GM12878 (cell line): ENCODE results near the gene ZNF25. TPM values are rescaled to one million over a fixed set of nuclear protein-coding genes. Genes with fewer than 3 reads are reported as not detected.

Source experiments
- ATAC-seq: fragments of 200-7000 bp; cut with Tn5 transposase; 3 replicates; pipeline ENCODE4 v1.9.1; 2020; ENCODE audit warnings: mild to moderate bottlenecking, moderate library complexity
- BruUV-seq: library from RNA; stranded (reverse); fragments of 400-500 nt; replicated peaks from 2 replicates; lab custom pipeline; 2021; lab: Mats Ljungman, UMichigan
- CTCF ChIA-PET: fragments of 300-600 bp; sonication (Branson Sonifier 250); formaldehyde crosslinking; extraction: SDS; loops from one replicate; lab custom pipeline; 2021; ENCODE audit warnings: inconsistent platforms; lab: Yijun Ruan, JAX
- POLR2A ChIA-PET: fragments of 350-600 bp; formaldehyde crosslinking; extraction: SDS; loops from one replicate; lab custom pipeline; 2021; ENCODE audit warnings: inconsistent platforms; lab: Charles Lee
- RAD21 ChIA-PET: fragments of 300-600 bp; sonication (Branson Sonifier 250); formaldehyde crosslinking; loops from one replicate; lab custom pipeline; 2023; ENCODE audit warnings: antibody characterized with exemption; ENCODE audit not compliant: unreplicated experiment; lab: Charles Lee
- SMC1A ChIA-PET: fragments of 300-600 bp; sonication (Branson Sonifier 250); formaldehyde crosslinking; loops from one replicate; lab custom pipeline; 2023; ENCODE audit not compliant: unreplicated experiment, uncharacterized antibody; lab: Charles Lee
- DNase-seq: peaks from one replicate; pipeline ENCODE4 v3.0.0-alpha.2; 2011; ENCODE audit warnings: low read depth, low spot score
- FAIRE-seq: peaks from 3 replicates; lab custom pipeline; 2011; peaks lifted over from hg19 to GRCh38; lab: Jason Lieb, UNC
- H2AFZ ChIP-seq: 2 replicates; pipeline ENCODE4 v1.6.0; 2011; ENCODE audit warnings: low read depth, low read length, control low read depth; ENCODE audit not compliant: control insufficient read depth
- H3K27ac ChIP-seq: 2 replicates; pipeline ENCODE4 v1.5.1; 2011; ENCODE audit warnings: control low read depth; ENCODE audit not compliant: control insufficient read depth, insufficient read depth
- H3K27me3 ChIP-seq, 2 experiments: replicated peaks in 1 of 2; 2 replicates each; pipeline versions ENCODE4 v1.6.0 to v1.6.1; 2011; ENCODE audit warnings: low read length in 1 of 2; ENCODE audit not compliant: control insufficient read depth in 2 of 2, insufficient read depth in 2 of 2
- H3K36me3 ChIP-seq, 2 experiments: 2 replicates each; pipeline ENCODE4 v1.5.1; 2011; ENCODE audit warnings: low read length in 1 of 2; ENCODE audit not compliant: control insufficient read depth in 2 of 2, insufficient read depth in 2 of 2
- H3K4me1 ChIP-seq: 2 replicates; pipeline ENCODE4 v1.6.1; 2011; ENCODE audit warnings: mild to moderate bottlenecking, low read length, moderate library complexity, mixed read lengths; ENCODE audit not compliant: control insufficient read depth, insufficient read depth
- H3K4me2 ChIP-seq: 2 replicates; pipeline ENCODE4 v1.6.0; 2011; ENCODE audit warnings: control low read depth; ENCODE audit not compliant: control insufficient read depth, insufficient read depth
- H3K4me3 ChIP-seq: fragments of 200-600 bp; sonication (generic); 2 replicates; pipeline ENCODE4 v1.5.1; 2016
- H3K79me2 ChIP-seq: 2 replicates; pipeline ENCODE4 v1.6.0; 2011; ENCODE audit warnings: low read length; ENCODE audit not compliant: control insufficient read depth, insufficient read depth
- H3K9ac ChIP-seq: 2 replicates; pipeline ENCODE4 v1.8.0; 2011; ENCODE audit warnings: low read length, control low read depth, mixed read lengths; ENCODE audit not compliant: control insufficient read depth, insufficient read depth
- H3K9me3 ChIP-seq: replicated peaks from 3 replicates; pipeline ENCODE4 v1.5.1; 2011; ENCODE audit warnings: mild to moderate bottlenecking, low read length; ENCODE audit not compliant: control insufficient read depth, insufficient read depth
- H4K20me1 ChIP-seq: 2 replicates; pipeline ENCODE4 v1.6.0; 2011; ENCODE audit not compliant: control insufficient read depth, insufficient read depth
- POLR2A ChIP-seq: IDR thresholded peaks from 2 replicates; pipeline ENCODE4 v1.6.1; 2011; ENCODE audit warnings: low read depth, mild to moderate bottlenecking, low read length
- POLR2AphosphoS2 ChIP-seq: IDR thresholded peaks from 2 replicates; pipeline ENCODE4 v1.6.1; 2011; ENCODE audit warnings: low read depth, mild to moderate bottlenecking, low read length, improper control_type of control experiment, moderate library complexity
- ZNF274 ChIP-seq: IDR thresholded peaks from one replicate; pipeline ENCODE4 v1.8.0; 2011; ENCODE audit not compliant: insufficient read length, insufficient read depth
- WGBS: methylation state at CpG from one replicate; pipeline ENCODE4 v1.1.6; 2016; ENCODE audit warnings: low lambda C conversion rate; ENCODE audit not compliant: insufficient replicate concordance, insufficient coverage; ENCODE audit errors: missing lambda C conversion rate; 5-methylcytosine and 5-hydroxymethylcytosine counted together
- in situ Hi-C: fragments of 300-500 bp; cut with MboI; formaldehyde crosslinking; loops from 9 replicates; pipeline ENCODE4 v1.14.3; 2018; ENCODE audit warnings: mixed read lengths
- intact Hi-C: fragments of 100-400 bp; cut with micrococcal nuclease; formaldehyde crosslinking; loops from one replicate; pipeline ENCODE4 v1.14.2; 2022; ENCODE audit not compliant: unreplicated experiment
- polyA plus RNA-seq, 11 experiments: library from polyadenylated mRNA; depleted of rRNA in 4 of 11; unstranded in 6 of 11; stranded (reverse) in 5 of 11; fragments of >200 nt; fragmentation: Nextera tagmentation in 4 of 11; fragmentation: Illumina TruSeq in 1 of 11; extraction: Ambion mirVana in 4 of 11; extraction: Trizol in 1 of 11; gene quantifications; 1 replicate in 1 of 11; 2 replicates in 10 of 11; pipeline versions ENCODE4 v1.2.1 to v1.2.3, GENCODE V29; 2011 to 2016; ENCODE audit warnings: inconsistent platforms in 2 of 11, missing spikeins in 2 of 11, low read depth in 1 of 11
- total RNA-seq, 4 experiments: library from RNA; depleted of rRNA in 3 of 4; stranded (reverse); fragments of >200 nt in 3 of 4; fragmentation: Illumina TruSeq in 1 of 4; extraction: Trizol in 1 of 4; gene quantifications; 2 replicates each; pipeline versions ENCODE4 v1.2.1 to v1.2.3, GENCODE V29; 2013 to 2021
- TF ChIP-seq, protein P1 (sequence below): fragments of 450-650 bp; IDR thresholded peaks from 2 replicates; pipeline ENCODE4 v1.6.1; 2017; ENCODE audit warnings: antibody characterized with exemption, mild to moderate bottlenecking, moderate library complexity
- TF ChIP-seq, protein P2 (sequence below): fragments of 450-650 bp; IDR thresholded peaks from 2 replicates; pipeline ENCODE4 v1.6.1; 2018; ENCODE audit warnings: borderline replicate concordance, mild to moderate bottlenecking; ENCODE audit not compliant: partially characterized antibody
- TF ChIP-seq, protein P3 (sequence below), 3 experiments: IDR thresholded peaks in 2 of 3; conservative IDR thresholded peaks in 1 of 3; 2 replicates each; pipeline ENCODE4 v1.5.1; 2011; ENCODE audit warnings: low read depth in 3 of 3, low read length in 3 of 3, mild to moderate bottlenecking in 3 of 3, control low read depth in 2 of 3, moderate library complexity in 2 of 3, inconsistent platforms in 1 of 3, mixed read lengths in 1 of 3; ENCODE audit not compliant: control insufficient read depth in 2 of 3, insufficient read depth in 1 of 3; ENCODE audit errors: extremely low read depth in 1 of 3

Gene ZNF25
- total and polyA plus RNA-seq, 10 of the 15 experiments (the other 5 are each of a cell fraction or from before 2014, with no cell fraction given): 1.0 to 6.8 (median 3.2) TPM

DNA sequence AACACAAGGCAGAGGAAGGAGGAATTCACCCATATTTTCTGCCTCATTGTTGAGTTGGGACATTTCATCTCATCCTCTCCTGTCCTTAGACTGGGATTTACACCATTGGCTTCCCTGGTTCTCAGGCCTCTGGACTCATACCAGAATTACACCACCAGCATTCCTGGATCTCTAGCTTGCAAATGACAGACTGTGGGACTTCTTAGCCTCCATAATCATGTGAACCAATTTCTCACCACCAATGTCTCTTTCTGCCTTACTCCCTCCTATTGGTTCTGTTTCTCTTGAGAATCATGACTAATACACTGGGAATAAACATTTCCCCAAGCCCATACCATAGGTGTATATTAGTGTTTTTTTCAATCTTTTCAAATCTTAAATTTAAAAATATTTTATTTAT, 31.1 kb upstream of the ZNF25 start:
- Histone ChIP-seq H3K4me3 (no peak overlapping the region), H2AFZ (no peak overlapping the region), H3K27ac (no peak overlapping the region), H3K9ac (no peak overlapping the region), H3K4me1 (no peaks in the 10 kb centered on the region), H3K4me2 (no peak overlapping the region), H3K36me3 (no peaks in the 10 kb centered on the region), H3K79me2 (peaks cover 9% of the 10 kb centered on the region), H3K9me3 (no peaks in the 10 kb centered on the region; the same call in 2 of the 3 replicates), H3K27me3 (no peaks in the 10 kb centered on the region), H4K20me1 (no peaks in the 10 kb centered on the region)
- FAIRE-seq (no peak), ATAC-seq (no peak), DNase-seq (no peak)
- POLR2A ChIA-PET: interaction anchor here (1.0 kb wide), 1 partner anchor 31 kb away, joined by 4 read pairs; the partner anchor contains the start of gene ZNF25
- in situ Hi-C loops (no loop called here), intact Hi-C loops (no loop called here)
- BruUV-seq: no TSS peak
- RAD21 ChIA-PET: no interaction called here
- SMC1A ChIA-PET: no interaction called here
- CTCF ChIA-PET: interaction anchor here (0.9 kb wide), 1 partner anchor 31 kb away, joined by 4 read pairs; no protein-coding TSS in a partner anchor
- no peak for TF ChIP-seq POLR2AphosphoS2
- TF ChIP-seq ZNF274: no peak
- no peak for TF ChIP-seq POLR2A

DNA sequence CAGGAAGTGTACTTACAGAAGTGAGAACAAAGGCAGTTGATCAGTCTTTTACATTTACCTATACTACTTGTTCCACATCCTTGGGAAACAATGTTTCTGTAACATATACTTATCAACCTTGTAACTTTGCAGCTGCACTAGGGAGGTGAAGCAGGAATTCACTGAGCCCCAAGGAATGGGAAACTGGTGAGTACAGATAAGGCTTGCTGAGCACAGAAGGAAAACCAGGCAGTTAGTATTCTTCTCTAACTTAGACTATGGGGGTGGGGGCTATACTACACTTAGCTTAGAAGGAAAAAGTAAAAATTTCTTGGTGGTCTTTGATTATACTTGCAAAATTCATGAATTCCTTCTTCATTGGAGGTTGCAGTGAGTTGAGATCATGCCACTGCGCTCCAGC, 27.1 kb upstream of the ZNF25 start:
- RAD21 ChIA-PET: interaction anchor here (0.8 to 1.6 kb wide), 2 partner anchors 27 kb away, joined by 3 read pairs; partner anchors contain the start of gene ZNF25
- no peak overlapping the region for H3K9ac ChIP-seq
- H3K27ac ChIP-seq: no peak overlapping the region
- no peaks in the 10 kb centered on the region for H3K36me3 ChIP-seq
- no peaks in the 10 kb centered on the region for H3K27me3 ChIP-seq
- SMC1A ChIA-PET: no interaction called here
- ATAC-seq: no peak
- no peaks in the 10 kb centered on the region for H3K4me1 ChIP-seq
- H3K4me3 ChIP-seq: no peak overlapping the region
- H3K4me2 ChIP-seq: no peak overlapping the region
- no TSS peak for BruUV-seq
- POLR2A ChIA-PET: no interaction called here
- intact Hi-C loops: no loop called here
- no peaks in the 10 kb centered on the region; the same call in 2 of the 3 replicates for H3K9me3 ChIP-seq
- H2AFZ ChIP-seq: no peak overlapping the region
- 78% methylated on average over 1 of the region's 1 CpG for WGBS
- FAIRE-seq: no peak
- no peaks in the 10 kb centered on the region for H4K20me1 ChIP-seq
- DNase-seq: no peak
- in situ Hi-C loops: no loop called here
- TF ChIP-seq, protein P1, sequence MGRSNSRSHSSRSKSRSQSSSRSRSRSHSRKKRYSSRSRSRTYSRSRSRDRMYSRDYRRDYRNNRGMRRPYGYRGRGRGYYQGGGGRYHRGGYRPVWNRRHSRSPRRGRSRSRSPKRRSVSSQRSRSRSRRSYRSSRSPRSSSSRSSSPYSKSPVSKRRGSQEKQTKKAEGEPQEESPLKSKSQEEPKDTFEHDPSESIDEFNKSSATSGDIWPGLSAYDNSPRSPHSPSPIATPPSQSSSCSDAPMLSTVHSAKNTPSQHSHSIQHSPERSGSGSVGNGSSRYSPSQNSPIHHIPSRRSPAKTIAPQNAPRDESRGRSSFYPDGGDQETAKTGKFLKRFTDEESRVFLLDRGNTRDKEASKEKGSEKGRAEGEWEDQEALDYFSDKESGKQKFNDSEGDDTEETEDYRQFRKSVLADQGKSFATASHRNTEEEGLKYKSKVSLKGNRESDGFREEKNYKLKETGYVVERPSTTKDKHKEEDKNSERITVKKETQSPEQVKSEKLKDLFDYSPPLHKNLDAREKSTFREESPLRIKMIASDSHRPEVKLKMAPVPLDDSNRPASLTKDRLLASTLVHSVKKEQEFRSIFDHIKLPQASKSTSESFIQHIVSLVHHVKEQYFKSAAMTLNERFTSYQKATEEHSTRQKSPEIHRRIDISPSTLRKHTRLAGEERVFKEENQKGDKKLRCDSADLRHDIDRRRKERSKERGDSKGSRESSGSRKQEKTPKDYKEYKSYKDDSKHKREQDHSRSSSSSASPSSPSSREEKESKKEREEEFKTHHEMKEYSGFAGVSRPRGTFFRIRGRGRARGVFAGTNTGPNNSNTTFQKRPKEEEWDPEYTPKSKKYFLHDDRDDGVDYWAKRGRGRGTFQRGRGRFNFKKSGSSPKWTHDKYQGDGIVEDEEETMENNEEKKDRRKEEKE: no peak
- TF ChIP-seq, protein P2, sequence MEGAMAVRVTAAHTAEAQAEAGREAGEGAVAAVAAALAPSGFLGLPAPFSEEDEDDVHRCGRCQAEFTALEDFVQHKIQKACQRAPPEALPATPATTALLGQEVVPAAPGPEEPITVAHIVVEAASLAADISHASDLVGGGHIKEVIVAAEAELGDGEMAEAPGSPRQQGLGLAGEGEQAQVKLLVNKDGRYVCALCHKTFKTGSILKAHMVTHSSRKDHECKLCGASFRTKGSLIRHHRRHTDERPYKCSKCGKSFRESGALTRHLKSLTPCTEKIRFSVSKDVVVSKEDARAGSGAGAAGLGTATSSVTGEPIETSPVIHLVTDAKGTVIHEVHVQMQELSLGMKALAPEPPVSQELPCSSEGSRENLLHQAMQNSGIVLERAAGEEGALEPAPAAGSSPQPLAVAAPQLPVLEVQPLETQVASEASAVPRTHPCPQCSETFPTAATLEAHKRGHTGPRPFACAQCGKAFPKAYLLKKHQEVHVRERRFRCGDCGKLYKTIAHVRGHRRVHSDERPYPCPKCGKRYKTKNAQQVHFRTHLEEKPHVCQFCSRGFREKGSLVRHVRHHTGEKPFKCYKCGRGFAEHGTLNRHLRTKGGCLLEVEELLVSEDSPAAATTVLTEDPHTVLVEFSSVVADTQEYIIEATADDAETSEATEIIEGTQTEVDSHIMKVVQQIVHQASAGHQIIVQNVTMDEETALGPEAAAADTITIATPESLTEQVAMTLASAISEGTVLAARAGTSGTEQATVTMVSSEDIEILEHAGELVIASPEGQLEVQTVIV: no peak
- TF ChIP-seq, protein P3, sequence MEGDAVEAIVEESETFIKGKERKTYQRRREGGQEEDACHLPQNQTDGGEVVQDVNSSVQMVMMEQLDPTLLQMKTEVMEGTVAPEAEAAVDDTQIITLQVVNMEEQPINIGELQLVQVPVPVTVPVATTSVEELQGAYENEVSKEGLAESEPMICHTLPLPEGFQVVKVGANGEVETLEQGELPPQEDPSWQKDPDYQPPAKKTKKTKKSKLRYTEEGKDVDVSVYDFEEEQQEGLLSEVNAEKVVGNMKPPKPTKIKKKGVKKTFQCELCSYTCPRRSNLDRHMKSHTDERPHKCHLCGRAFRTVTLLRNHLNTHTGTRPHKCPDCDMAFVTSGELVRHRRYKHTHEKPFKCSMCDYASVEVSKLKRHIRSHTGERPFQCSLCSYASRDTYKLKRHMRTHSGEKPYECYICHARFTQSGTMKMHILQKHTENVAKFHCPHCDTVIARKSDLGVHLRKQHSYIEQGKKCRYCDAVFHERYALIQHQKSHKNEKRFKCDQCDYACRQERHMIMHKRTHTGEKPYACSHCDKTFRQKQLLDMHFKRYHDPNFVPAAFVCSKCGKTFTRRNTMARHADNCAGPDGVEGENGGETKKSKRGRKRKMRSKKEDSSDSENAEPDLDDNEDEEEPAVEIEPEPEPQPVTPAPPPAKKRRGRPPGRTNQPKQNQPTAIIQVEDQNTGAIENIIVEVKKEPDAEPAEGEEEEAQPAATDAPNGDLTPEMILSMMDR (IDR thresholded peaks at IDR 0.05 in 2 of 3, conservative IDR thresholded peaks at IDR 0.05 in 1 of 3; ENCODE audit: control insufficient read depth in 2 of 3, extremely low read depth in 1 of 3, insufficient read depth in 1 of 3, low read depth in 3 of 3, low read length in 3 of 3): no peak
- TF ChIP-seq, all 136 proteins: peak for 0
- CTCF ChIA-PET: interaction anchor here (1.1 kb wide), 1 partner anchor 17 kb away, joined by 3 read pairs; no protein-coding TSS in a partner anchor
- H3K79me2 ChIP-seq: no peaks in the 10 kb centered on the region
